Hepatocyte (in vitro differentiated cells): ENCODE results near the gene RABEP2. TPM values are rescaled to one million over a fixed set of nuclear protein-coding genes. Genes with fewer than 3 reads are reported as not detected.
"Not testable (repeated sequence)": the region's sequence is repeated elsewhere in the genome, so short reads cannot be mapped to it uniquely, and the experiment has no call there.

Experiments used
- DNase-seq: peaks from one replicate; pipeline ENCODE4 v3.0.0-alpha.2; 2016; ENCODE audit warnings: low spot score
- H2AFZ ChIP-seq: fragments of 200-600 bp; sonication (generic); 2 replicates; pipeline ENCODE4 v1.6.0; 2016; ENCODE audit warnings: antibody characterized with exemption, mild to moderate bottlenecking
- H3K27ac ChIP-seq: fragments of 200-600 bp; sonication (generic); 2 replicates; pipeline ENCODE4 v1.5.1; 2016; ENCODE audit warnings: mild to moderate bottlenecking
- H3K27me3 ChIP-seq: fragments of 200-600 bp; sonication (generic); 2 replicates; pipeline ENCODE4 v1.6.1; 2016
- H3K36me3 ChIP-seq: fragments of 200-600 bp; sonication (generic); replicated peaks from 2 replicates; pipeline ENCODE4 v1.5.1; 2016; ENCODE audit warnings: low read depth; ENCODE audit not compliant: insufficient read depth
- H3K4me1 ChIP-seq: fragments of 200-600 bp; sonication (generic); 2 replicates; pipeline ENCODE4 v1.5.1; 2016; ENCODE audit warnings: mild to moderate bottlenecking, moderate library complexity; ENCODE audit not compliant: insufficient read depth
- H3K4me2 ChIP-seq: fragments of 200-600 bp; sonication (generic); 2 replicates; pipeline ENCODE4 v1.6.0; 2016
- H3K4me3 ChIP-seq: fragments of 200-600 bp; sonication (generic); 2 replicates; pipeline ENCODE4 v1.5.1; 2016; ENCODE audit warnings: mild to moderate bottlenecking
- H3K79me2 ChIP-seq: fragments of 200-600 bp; sonication (generic); 2 replicates; pipeline ENCODE4 v1.6.0; 2017; ENCODE audit warnings: mild to moderate bottlenecking
- H3K9me2 ChIP-seq: fragments of 200-600 bp; sonication (generic); replicated peaks from 2 replicates; pipeline ENCODE4 v1.6.0; 2017; ENCODE audit warnings: mild to moderate bottlenecking; ENCODE audit not compliant: insufficient read depth
- H3K9me3 ChIP-seq: fragments of 200-600 bp; sonication (generic); 2 replicates; pipeline ENCODE4 v1.5.1; 2016; ENCODE audit warnings: low read depth, mild to moderate bottlenecking
- H4K20me1 ChIP-seq: fragments of 200-600 bp; sonication (generic); 2 replicates; pipeline ENCODE4 v1.6.0; 2016; ENCODE audit warnings: mild to moderate bottlenecking; ENCODE audit not compliant: insufficient read depth, poor library complexity, severe bottlenecking
- EZH2 ChIP-seq: fragments of 200-600 bp; sonication (generic); IDR thresholded peaks from 2 replicates; pipeline ENCODE4 v1.6.1; 2016; ENCODE audit warnings: antibody characterized with exemption, mild to moderate bottlenecking, borderline replicate concordance
- EZH2phosphoT487 ChIP-seq: fragments of 200-600 bp; sonication (generic); IDR thresholded peaks from one replicate; pipeline ENCODE4 v1.6.1; 2018; ENCODE audit warnings: antibody characterized with exemption, mild to moderate bottlenecking, low read depth, moderate library complexity; ENCODE audit not compliant: unreplicated experiment, severe bottlenecking
- WGBS: methylation state at CpG from one replicate; pipeline ENCODE4 v1.1.6; 2016; ENCODE audit warnings: low lambda C conversion rate; ENCODE audit errors: missing lambda C conversion rate; 5-methylcytosine and 5-hydroxymethylcytosine counted together
- polyA plus RNA-seq: library from polyadenylated mRNA; unstranded; fragments of >200 nt; fragmentation: Nextera tagmentation; extraction: Ambion mirVana; gene quantifications from 2 replicates; pipeline ENCODE4 v1.2.1, GENCODE V29; 2016
- total RNA-seq: library from RNA; depleted of rRNA; stranded (reverse); fragments of >200 nt; gene quantifications from 2 replicates; pipeline ENCODE4 v1.2.3, GENCODE V29; 2014
- TF ChIP-seq, protein P1 (sequence below): fragments of 200-600 bp; sonication (generic); IDR thresholded peaks from 2 replicates; pipeline ENCODE4 v1.5.1; 2016; ENCODE audit warnings: antibody characterized with exemption, mild to moderate bottlenecking; ENCODE audit not compliant: poor library complexity

RABEP2 gene
- total and polyA plus RNA-seq, 2 experiments from 2014 or later, result 30.3 to 37.2 TPM

- no peak for TF ChIP-seq EZH2phosphoT487
- TF ChIP-seq, protein P1, sequence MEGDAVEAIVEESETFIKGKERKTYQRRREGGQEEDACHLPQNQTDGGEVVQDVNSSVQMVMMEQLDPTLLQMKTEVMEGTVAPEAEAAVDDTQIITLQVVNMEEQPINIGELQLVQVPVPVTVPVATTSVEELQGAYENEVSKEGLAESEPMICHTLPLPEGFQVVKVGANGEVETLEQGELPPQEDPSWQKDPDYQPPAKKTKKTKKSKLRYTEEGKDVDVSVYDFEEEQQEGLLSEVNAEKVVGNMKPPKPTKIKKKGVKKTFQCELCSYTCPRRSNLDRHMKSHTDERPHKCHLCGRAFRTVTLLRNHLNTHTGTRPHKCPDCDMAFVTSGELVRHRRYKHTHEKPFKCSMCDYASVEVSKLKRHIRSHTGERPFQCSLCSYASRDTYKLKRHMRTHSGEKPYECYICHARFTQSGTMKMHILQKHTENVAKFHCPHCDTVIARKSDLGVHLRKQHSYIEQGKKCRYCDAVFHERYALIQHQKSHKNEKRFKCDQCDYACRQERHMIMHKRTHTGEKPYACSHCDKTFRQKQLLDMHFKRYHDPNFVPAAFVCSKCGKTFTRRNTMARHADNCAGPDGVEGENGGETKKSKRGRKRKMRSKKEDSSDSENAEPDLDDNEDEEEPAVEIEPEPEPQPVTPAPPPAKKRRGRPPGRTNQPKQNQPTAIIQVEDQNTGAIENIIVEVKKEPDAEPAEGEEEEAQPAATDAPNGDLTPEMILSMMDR, result no peak
- TF ChIP-seq EZH2, result no peak
- WGBS, result 74% methylated on average over 3 of the region's 3 CpGs
These were observed 5.6 kb upstream of the RABEP2 start for GRCh38 chr16:28930652-28931051.

DNA sequence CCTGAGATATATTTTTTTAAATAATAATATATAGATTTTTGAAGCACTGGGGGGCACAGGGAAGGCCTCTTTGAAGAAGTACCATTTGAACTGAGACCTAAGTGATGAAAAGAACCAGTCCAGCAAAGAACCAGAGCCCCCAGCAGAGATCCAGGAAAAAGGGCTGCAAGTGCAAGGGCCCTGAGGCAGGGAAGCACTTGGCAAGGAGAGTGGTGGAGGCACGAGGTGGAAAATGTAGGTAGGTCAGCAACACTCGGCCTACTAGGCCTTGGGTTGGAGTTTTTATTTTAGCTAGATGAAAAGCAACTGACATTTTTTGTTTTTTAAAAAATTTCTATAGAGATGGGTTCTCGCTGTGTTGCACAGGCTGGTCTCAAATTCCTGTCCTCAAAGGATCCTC lies 5.2 kb upstream of the RABEP2 start:
- H4K20me1 ChIP-seq, result no peaks in the 10 kb centered on the region
- H3K79me2 ChIP-seq, result no peaks in the 10 kb centered on the region
- no peaks in the 10 kb centered on the region for H3K27me3 ChIP-seq
- no peak overlapping the region for H3K4me2 ChIP-seq
- WGBS, result 80% methylated on average over 3 of the region's 3 CpGs
- H3K36me3 ChIP-seq, result no peaks in the 10 kb centered on the region
- H3K27ac ChIP-seq, result no peak overlapping the region
- no peaks in the 10 kb centered on the region for H3K4me1 ChIP-seq
- no peak overlapping the region for H2AFZ ChIP-seq
- H3K4me3 ChIP-seq, result no peak overlapping the region
- no peaks in the 10 kb centered on the region for H3K9me2 ChIP-seq
- no peak for TF ChIP-seq EZH2
- TF ChIP-seq, protein P1, result no peak
- H3K9me3 ChIP-seq, result no peaks in the 10 kb centered on the region
- DNase-seq, result no peak

More at GRCh38 chr16:28930652-28931051, 5.6 kb upstream of the RABEP2 start:
- Histone ChIP-seq H2AFZ (no peak overlapping the region), H3K9me3 (no peaks in the 10 kb centered on the region), H3K79me2 (no peaks in the 10 kb centered on the region), H3K9me2 (no peaks in the 10 kb centered on the region), H3K4me1 (no peaks in the 10 kb centered on the region), H3K36me3 (no peaks in the 10 kb centered on the region), H3K4me2 (no peak overlapping the region), H4K20me1 (no peaks in the 10 kb centered on the region), H3K4me3 (no peak overlapping the region), H3K27ac (no peak overlapping the region), H3K27me3 (no peaks in the 10 kb centered on the region)
- no peak for DNase-seq

GRCh38 chr16:28927815-28928214 lies 2.8 kb upstream of the RABEP2 start:
- TF ChIP-seq EZH2 (no peak), EZH2phosphoT487 (no peak)
- TF ChIP-seq, protein P1, result no peak
- H3K4me1 ChIP-seq, result no peaks in the 10 kb centered on the region
- no peak overlapping the region for H3K27ac ChIP-seq
- H3K79me2 ChIP-seq, result no peaks in the 10 kb centered on the region
- H2AFZ ChIP-seq, result no peak overlapping the region
- no peaks in the 10 kb centered on the region for H3K36me3 ChIP-seq
- H4K20me1 ChIP-seq, result no peaks in the 10 kb centered on the region
- H3K4me2 ChIP-seq, result no peak overlapping the region
- H3K27me3 ChIP-seq, result no peaks in the 10 kb centered on the region
- H3K9me2 ChIP-seq, result no peaks in the 10 kb centered on the region
- H3K9me3 ChIP-seq, result no peaks in the 10 kb centered on the region
- no peak for DNase-seq
- 70% methylated on average over 1 of the region's 1 CpG for WGBS
- H3K4me3 ChIP-seq, result no peak overlapping the region

- not testable (repeated sequence) for H3K27me3 ChIP-seq, H3K4me1 ChIP-seq, H3K9me2 ChIP-seq, H4K20me1 ChIP-seq, DNase-seq, H3K9me3 ChIP-seq, H3K36me3 ChIP-seq
- WGBS, result 84% methylated on average over 2 of the region's 2 CpGs
- H3K4me3 ChIP-seq, result peak overlapping the region; percentile 72
- H3K4me2 ChIP-seq, result peak overlapping the region; percentile 90
- H3K79me2 ChIP-seq, result peaks cover 12% of the 10 kb centered on the region
- peak overlapping the region; percentile 99 for H3K27ac ChIP-seq
- H2AFZ ChIP-seq, result peak overlapping the region; percentile 76
These were observed 1.2 kb upstream of the RABEP2 start for GRCh38 chr16:28926284-28926683.
